BE2C (cell line): Measurements from ENCODE around the gene AIPL1.

Source experiments
- DNase-seq: peaks from one replicate; pipeline ENCODE4 v3.0.0-alpha.2; 2020
- H3K27me3 ChIP-seq: fragments of 250-450 bp; sonication (Bioruptor Pico); 2 replicates; pipeline ENCODE4 v1.5.1; 2020; ENCODE audit warnings: mild to moderate bottlenecking
- H3K36me3 ChIP-seq: fragments of 250-450 bp; sonication (Bioruptor Pico); 2 replicates; pipeline ENCODE4 v1.5.1; 2020; ENCODE audit warnings: mild to moderate bottlenecking
- H3K4me1 ChIP-seq: fragments of 250-450 bp; sonication (Bioruptor Pico); 2 replicates; pipeline ENCODE4 v1.5.1; 2020
- H3K4me3 ChIP-seq: 2 replicates; pipeline ENCODE4 v1.5.1; 2011; ENCODE audit warnings: low read depth, low read length
- H3K9me3 ChIP-seq: fragments of 250-450 bp; sonication (Bioruptor Pico); 2 replicates; pipeline ENCODE4 v1.5.1; 2020
- TF ChIP-seq, protein P1 (sequence below): IDR thresholded peaks from 2 replicates; pipeline ENCODE4 v1.5.1; 2012; ENCODE audit warnings: mild to moderate bottlenecking, low read depth, low read length

AIPL1 gene

DNA sequence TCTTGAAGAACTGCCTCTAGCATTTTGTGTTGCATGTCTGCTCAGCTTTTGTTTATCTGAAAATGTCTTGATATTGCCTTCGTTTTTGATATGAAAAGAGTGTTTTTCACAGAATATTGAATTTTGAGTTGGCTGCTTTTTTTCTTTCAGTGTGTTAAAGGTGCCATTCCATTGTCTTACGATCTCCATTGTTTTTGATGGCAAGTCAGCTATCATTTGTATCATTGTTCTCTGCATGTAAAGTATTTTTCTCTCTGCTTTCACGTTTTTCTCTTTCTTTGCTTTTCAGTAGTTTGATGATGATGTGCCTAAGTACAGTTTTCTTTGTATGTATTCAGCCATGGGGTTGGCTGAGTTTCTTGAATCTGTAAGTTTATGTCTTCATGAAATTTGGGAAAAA is 57.0 kb downstream of the AIPL1 start:
- H3K36me3 ChIP-seq, result no peaks in the 10 kb centered on the region
- no peak for DNase-seq
- H3K4me1 ChIP-seq, result no peaks in the 10 kb centered on the region
- no peaks in the 10 kb centered on the region for H3K27me3 ChIP-seq
- no peak overlapping the region for H3K4me3 ChIP-seq
- H3K9me3 ChIP-seq, result no peaks in the 10 kb centered on the region
- TF ChIP-seq, protein P1, sequence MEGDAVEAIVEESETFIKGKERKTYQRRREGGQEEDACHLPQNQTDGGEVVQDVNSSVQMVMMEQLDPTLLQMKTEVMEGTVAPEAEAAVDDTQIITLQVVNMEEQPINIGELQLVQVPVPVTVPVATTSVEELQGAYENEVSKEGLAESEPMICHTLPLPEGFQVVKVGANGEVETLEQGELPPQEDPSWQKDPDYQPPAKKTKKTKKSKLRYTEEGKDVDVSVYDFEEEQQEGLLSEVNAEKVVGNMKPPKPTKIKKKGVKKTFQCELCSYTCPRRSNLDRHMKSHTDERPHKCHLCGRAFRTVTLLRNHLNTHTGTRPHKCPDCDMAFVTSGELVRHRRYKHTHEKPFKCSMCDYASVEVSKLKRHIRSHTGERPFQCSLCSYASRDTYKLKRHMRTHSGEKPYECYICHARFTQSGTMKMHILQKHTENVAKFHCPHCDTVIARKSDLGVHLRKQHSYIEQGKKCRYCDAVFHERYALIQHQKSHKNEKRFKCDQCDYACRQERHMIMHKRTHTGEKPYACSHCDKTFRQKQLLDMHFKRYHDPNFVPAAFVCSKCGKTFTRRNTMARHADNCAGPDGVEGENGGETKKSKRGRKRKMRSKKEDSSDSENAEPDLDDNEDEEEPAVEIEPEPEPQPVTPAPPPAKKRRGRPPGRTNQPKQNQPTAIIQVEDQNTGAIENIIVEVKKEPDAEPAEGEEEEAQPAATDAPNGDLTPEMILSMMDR, result no peak

DNA sequence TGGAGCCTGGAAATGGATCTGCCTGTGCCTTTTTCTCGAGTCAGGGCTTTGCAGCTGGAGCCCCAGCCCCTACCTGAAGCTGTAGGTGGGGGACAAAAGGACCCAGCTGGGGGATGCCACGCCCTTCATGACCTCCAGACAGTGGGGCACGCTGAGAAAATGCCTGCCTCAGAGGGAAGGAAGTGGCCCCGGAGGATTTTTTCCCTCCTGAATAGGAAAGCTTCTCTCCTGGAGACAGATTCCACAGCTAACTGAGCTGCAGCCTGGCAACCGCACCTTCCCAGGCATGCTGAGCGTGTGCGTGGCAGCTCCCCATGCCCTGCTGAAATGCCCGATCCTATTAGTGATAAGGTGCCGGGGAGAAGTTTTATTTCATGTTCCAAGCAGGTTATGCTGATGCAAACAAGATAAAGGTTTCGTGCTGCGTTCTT is 58.0 kb downstream of the AIPL1 start:
- TF ChIP-seq, protein P1, result no peak
- no peak overlapping the region for H3K4me3 ChIP-seq

DNA sequence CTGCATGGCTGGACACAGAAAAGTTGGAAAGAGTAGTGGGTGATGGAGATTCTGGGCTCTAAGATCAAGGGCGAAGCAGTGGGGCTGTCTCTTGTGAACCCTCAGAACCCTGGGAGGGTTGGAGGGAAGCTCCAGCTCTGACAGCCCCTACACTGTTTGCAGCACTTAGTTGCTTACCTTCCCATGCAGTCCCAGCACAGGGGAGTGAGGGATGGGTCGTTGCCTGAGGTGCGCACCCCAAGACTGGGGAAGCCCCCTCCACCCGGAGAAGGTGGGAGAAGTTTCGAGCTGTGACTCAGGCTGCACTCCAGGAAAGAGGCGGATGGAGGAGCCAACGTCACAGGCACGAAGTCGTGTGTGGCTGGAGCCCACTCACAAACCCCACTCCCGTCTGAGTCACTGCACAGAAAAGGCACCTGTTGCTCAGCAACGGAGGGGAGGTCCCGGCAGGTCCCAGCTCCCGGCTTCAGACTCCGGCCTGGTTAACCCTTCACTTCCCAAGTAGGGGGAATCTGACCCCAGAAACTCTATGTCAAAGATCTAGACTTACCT is 60.1 kb downstream of the AIPL1 start:
- Histone ChIP-seq H3K9me3 (no peaks in the 10 kb centered on the region), H3K36me3 (no peaks in the 10 kb centered on the region), H3K4me3 (no peak overlapping the region), H3K27me3 (no peaks in the 10 kb centered on the region), H3K4me1 (no peaks in the 10 kb centered on the region)
- TF ChIP-seq, protein P1, result no peak
- DNase-seq, result no peak

More for the DNA sequence above, 58.0 kb downstream of the AIPL1 start:
- no peaks in the 10 kb centered on the region for H3K9me3 ChIP-seq
- no peaks in the 10 kb centered on the region for H3K36me3 ChIP-seq
- no peak for DNase-seq
- no peaks in the 10 kb centered on the region for H3K4me1 ChIP-seq
- H3K27me3 ChIP-seq, result no peaks in the 10 kb centered on the region

DNA sequence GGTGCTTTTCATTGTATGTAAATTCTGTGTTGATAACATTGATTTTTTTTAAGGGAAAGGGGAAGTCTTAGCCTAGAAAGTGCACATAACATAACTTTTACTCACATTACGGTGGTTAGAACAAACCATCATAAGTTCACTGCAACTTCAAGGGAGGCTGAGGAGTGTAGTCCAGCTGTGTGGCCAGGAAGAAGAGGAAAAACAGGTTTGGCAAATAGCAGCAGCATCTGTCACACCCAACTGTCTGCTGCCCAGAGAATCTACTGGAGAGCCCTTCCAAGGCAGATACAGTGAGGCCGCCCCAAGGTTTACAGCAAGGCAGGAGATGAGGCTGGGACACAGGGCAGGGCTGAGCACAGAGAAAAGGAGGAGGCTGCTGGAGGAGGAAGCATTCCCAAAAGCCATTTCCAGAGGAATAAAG is 60.6 kb downstream of the AIPL1 start:
- Histone ChIP-seq H3K4me1 (no peaks in the 10 kb centered on the region), H3K36me3 (no peaks in the 10 kb centered on the region), H3K9me3 (no peaks in the 10 kb centered on the region), H3K4me3 (no peak overlapping the region), H3K27me3 (no peaks in the 10 kb centered on the region)
- DNase-seq, result no peak
- TF ChIP-seq, protein P1, result no peak
